Stimulated activated CD4-positive, alpha-beta T cell treated with anti-CD3 and anti-CD28 coated beads, TNF-alpha, amount 100 ng/mL, for 24 hours (primary cell): Measurements from ENCODE around the gene MAMDC2.

Source experiments
- DNase-seq, 3 experiments: peaks; one replicate each; pipeline ENCODE4 v3.0.0-alpha.2; 2020; ENCODE audit warnings: low read depth in 3 of 3

The MAMDC2 gene

DNA sequence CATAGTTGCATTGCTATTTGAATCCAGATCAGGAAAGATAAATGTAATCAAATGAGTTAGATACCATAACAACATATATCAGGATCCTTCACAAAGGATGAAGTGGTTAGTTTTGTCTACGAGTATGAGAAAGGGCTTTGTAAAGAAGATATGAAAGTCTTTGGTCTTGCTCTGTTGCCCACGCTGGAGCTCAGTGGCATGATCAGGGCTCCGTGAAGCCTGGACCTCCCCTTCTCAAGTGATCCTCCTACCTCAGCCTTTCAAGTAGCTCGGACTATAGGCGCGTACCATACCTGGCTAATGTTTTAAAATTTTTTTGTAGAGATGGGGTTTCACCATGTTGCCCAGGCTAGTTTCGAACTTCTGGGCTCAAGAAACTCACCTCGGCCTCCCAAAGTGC lies 217.0 kb downstream of the MAMDC2 start:
- no peak for DNase-seq

DNA sequence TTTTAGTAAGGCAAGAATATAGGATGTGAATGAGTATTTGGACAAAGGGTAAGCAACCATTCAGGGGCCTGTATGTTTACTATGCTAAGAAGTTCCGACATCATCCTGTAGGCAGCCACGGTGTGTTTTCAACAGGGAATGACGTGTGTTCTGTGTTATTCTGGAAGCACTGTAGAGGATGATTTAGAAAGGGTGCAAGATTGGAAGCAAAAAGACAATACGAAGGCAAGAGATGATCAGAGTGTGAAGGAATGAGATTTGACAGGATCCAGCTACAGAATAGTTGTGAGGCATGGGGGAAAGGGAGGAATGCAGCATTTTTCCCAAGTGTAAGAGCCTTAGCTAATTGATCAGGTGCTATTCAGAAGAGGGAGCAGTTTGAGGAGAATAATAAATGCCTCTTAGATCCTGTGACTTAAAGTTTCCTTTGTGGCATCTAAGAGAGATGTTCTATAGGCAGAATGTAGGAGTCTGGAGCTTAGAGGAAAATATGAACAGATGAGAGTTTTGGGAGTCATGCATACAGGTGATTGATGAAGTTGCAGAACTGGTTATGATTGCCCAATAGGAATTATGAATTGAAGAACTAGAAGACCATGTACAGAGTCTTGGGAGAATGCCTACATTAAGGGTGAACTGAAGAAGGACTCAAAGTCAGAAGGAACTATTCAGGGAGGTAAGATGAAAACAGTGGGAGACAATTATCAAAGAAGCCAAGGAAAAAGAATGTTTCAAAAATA lies 217.7 kb downstream of the MAMDC2 start:
- no peak for DNase-seq

DNA sequence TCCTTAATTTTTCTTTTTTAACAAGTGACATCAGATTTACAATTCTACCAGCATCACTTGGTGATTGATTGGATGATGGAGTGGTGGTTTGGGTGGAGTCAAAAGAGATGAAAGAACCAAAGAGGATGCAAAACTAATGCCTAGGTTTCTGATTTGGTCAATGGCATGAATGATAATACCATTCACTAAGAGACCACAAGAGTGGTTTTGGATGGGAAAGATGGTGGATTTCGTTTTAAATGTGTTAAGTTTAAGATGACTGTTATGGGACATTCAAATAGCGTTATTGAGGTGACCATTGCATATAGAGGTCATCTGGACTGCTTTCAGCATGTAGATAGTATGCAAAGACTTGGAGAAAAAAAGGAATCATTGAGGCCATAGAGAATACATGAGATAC lies 218.7 kb downstream of the MAMDC2 start:
- no peak for DNase-seq

DNA sequence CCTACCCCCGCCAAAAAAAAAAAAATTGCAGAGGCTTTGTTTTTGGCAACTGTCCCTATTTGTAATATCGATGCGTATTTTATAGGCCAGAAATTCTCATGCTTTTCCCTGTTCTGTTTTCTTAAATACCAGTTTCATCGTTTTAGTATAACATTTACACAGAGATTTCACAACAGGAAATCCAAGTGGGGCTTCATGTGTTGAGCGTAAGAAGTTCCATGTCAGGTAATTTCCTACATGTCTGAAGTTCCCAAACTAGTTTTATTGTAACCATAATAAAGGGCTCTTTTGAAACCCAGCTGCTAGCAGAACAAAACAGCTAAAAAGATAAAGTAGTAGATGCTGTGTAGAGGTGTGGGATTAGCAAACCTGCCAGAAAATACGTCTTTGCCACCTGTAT lies 219.3 kb downstream of the MAMDC2 start:
- no peak for DNase-seq

DNA sequence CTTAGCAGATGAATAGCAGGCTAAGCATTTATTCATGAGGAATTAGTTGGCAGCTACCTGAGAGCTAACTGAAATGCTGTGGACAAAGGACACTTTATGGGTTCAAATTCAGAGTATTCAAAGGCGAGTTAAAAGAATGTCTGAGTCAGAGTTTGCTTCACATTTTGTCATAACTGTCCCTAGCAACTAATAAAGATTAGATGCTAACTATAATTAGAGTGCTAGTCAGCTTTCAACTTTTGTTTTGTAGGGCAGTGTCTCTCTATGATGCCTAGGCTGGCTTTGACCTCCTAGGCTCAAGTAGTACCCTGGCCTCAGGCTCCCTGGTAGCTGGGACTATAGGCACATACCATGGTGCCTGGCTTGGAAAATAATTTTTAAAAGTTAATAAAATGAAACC lies 219.8 kb downstream of the MAMDC2 start:
- DNase-seq: no peak
